ENCODE results near the gene ALCAM.
"Not testable (repeated sequence)": the region's sequence is repeated elsewhere in the genome, so short reads cannot be mapped to it uniquely, and the experiment has no call there.

Gene ALCAM

GRCh38 chr3:105377716-105378115, 11.0 kb downstream of the ALCAM start:
- no peak for DNase-seq (ENCODE audit: low read depth, low spot score)
- TF ChIP-seq YY1 (IDR thresholded peaks at IDR 0.05; ENCODE audit: insufficient read depth, insufficient read length) = no peak
- TF ChIP-seq SUZ12 (IDR thresholded peaks at IDR 0.05; ENCODE audit: extremely low read depth, insufficient read depth, insufficient read length) = no peak
- no peak for TF ChIP-seq ZNF274 (IDR thresholded peaks at IDR 0.05; ENCODE audit: low read depth, low read length)
- Histone ChIP-seq H3K4me1 (ENCODE audit: insufficient read depth, insufficient read length) (no peaks in the 10 kb centered on the region), H3K27me3 (ENCODE audit: insufficient read depth, insufficient read length) (no peaks in the 10 kb centered on the region), H3K9ac (ENCODE audit: insufficient read length, low read depth) (no peak overlapping the region), H3K36me3 (ENCODE audit: insufficient read depth, insufficient read length, low read length) (no peaks in the 10 kb centered on the region), H3K9me3 (ENCODE audit: insufficient read depth, low read length) (no peaks in the 10 kb centered on the region), H3K4me3 (ENCODE audit: insufficient read length, low read depth) (no peak overlapping the region)

GRCh38 chr3:105385179-105385578, 18.5 kb downstream of the ALCAM start:
- Histone ChIP-seq H3K9me3 (ENCODE audit: insufficient read depth, low read length) (no peaks in the 10 kb centered on the region), H3K4me1 (ENCODE audit: insufficient read depth, insufficient read length) (no peaks in the 10 kb centered on the region), H3K36me3 (ENCODE audit: insufficient read depth, insufficient read length, low read length) (no peaks in the 10 kb centered on the region), H3K27me3 (ENCODE audit: insufficient read depth, insufficient read length) (no peaks in the 10 kb centered on the region), H3K4me3 (ENCODE audit: insufficient read length, low read depth) (no peak overlapping the region), H3K9ac (ENCODE audit: insufficient read length, low read depth) (no peak overlapping the region)
- no peak for TF ChIP-seq SUZ12 (IDR thresholded peaks at IDR 0.05; ENCODE audit: extremely low read depth, insufficient read depth, insufficient read length)
- no peak for TF ChIP-seq YY1 (IDR thresholded peaks at IDR 0.05; ENCODE audit: insufficient read depth, insufficient read length)
- no peak for TF ChIP-seq ZNF274 (IDR thresholded peaks at IDR 0.05; ENCODE audit: low read depth, low read length)
- no peak for DNase-seq (ENCODE audit: low read depth, low spot score)

GRCh38 chr3:105385819-105386508, 19.3 kb downstream of the ALCAM start:
- H3K9me3 ChIP-seq (ENCODE audit: insufficient read depth, low read length) = no peaks in the 10 kb centered on the region
- H3K9ac ChIP-seq (ENCODE audit: insufficient read length, low read depth) = no peak overlapping the region
- no peaks in the 10 kb centered on the region for H3K4me1 ChIP-seq (ENCODE audit: insufficient read depth, insufficient read length)
- H3K4me3 ChIP-seq (ENCODE audit: insufficient read length, low read depth) = no peak overlapping the region
- no peak for TF ChIP-seq YY1 (IDR thresholded peaks at IDR 0.05; ENCODE audit: insufficient read depth, insufficient read length)
- no peak for TF ChIP-seq ZNF274 (IDR thresholded peaks at IDR 0.05; ENCODE audit: low read depth, low read length)
- TF ChIP-seq SUZ12 (IDR thresholded peaks at IDR 0.05; ENCODE audit: extremely low read depth, insufficient read depth, insufficient read length) = no peak
- H3K27me3 ChIP-seq (ENCODE audit: insufficient read depth, insufficient read length) = no peaks in the 10 kb centered on the region
- no peaks in the 10 kb centered on the region for H3K36me3 ChIP-seq (ENCODE audit: insufficient read depth, insufficient read length, low read length)
- DNase-seq (ENCODE audit: low read depth, low spot score) = no peak

GRCh38 chr3:105387122-105387751, 20.5 kb downstream of the ALCAM start:
- DNase-seq (ENCODE audit: low read depth, low spot score) = no peak
- Histone ChIP-seq H3K4me3 (ENCODE audit: insufficient read length, low read depth) (no peak overlapping the region), H3K36me3 (ENCODE audit: insufficient read depth, insufficient read length, low read length) (no peaks in the 10 kb centered on the region), H3K9me3 (ENCODE audit: insufficient read depth, low read length) (no peaks in the 10 kb centered on the region), H3K4me1 (ENCODE audit: insufficient read depth, insufficient read length) (no peaks in the 10 kb centered on the region), H3K9ac (ENCODE audit: insufficient read length, low read depth) (no peak overlapping the region), H3K27me3 (ENCODE audit: insufficient read depth, insufficient read length) (no peaks in the 10 kb centered on the region)
- TF ChIP-seq ZNF274 (IDR thresholded peaks at IDR 0.05; ENCODE audit: low read depth, low read length) = no peak
- TF ChIP-seq SUZ12 (IDR thresholded peaks at IDR 0.05; ENCODE audit: extremely low read depth, insufficient read depth, insufficient read length) = no peak
- TF ChIP-seq YY1 (IDR thresholded peaks at IDR 0.05; ENCODE audit: insufficient read depth, insufficient read length) = no peak

- DNase-seq (ENCODE audit: low read depth, low spot score) = no peak
- Histone ChIP-seq H3K27me3 (ENCODE audit: insufficient read depth, insufficient read length) (no peaks in the 10 kb centered on the region), H3K9me3 (ENCODE audit: insufficient read depth, low read length) (no peaks in the 10 kb centered on the region), H3K4me3 (ENCODE audit: insufficient read length, low read depth) (no peak overlapping the region), H3K4me1 (ENCODE audit: insufficient read depth, insufficient read length) (no peaks in the 10 kb centered on the region), H3K9ac (ENCODE audit: insufficient read length, low read depth) (no peak overlapping the region), H3K36me3 (ENCODE audit: insufficient read depth, insufficient read length, low read length) (no peaks in the 10 kb centered on the region)
- no peak for TF ChIP-seq SUZ12 (IDR thresholded peaks at IDR 0.05; ENCODE audit: extremely low read depth, insufficient read depth, insufficient read length)
- no peak for TF ChIP-seq YY1 (IDR thresholded peaks at IDR 0.05; ENCODE audit: insufficient read depth, insufficient read length)
- no peak for TF ChIP-seq ZNF274 (IDR thresholded peaks at IDR 0.05; ENCODE audit: low read depth, low read length)
Observed at GRCh38 chr3:105388176-105388575, 21.5 kb downstream of the ALCAM start.

GRCh38 chr3:105389759-105390158, 23.1 kb downstream of the ALCAM start:
- H3K36me3 ChIP-seq (ENCODE audit: insufficient read depth, insufficient read length, low read length); H3K9ac ChIP-seq (ENCODE audit: insufficient read length, low read depth); DNase-seq (ENCODE audit: low read depth, low spot score); H3K4me1 ChIP-seq (ENCODE audit: insufficient read depth, insufficient read length); H3K4me3 ChIP-seq (ENCODE audit: insufficient read length, low read depth); H3K9me3 ChIP-seq (ENCODE audit: insufficient read depth, low read length); H3K27me3 ChIP-seq (ENCODE audit: insufficient read depth, insufficient read length): not testable (repeated sequence)

GRCh38 chr3:105392598-105392997, 25.9 kb downstream of the ALCAM start:
- not testable (repeated sequence) for H3K4me1 ChIP-seq (ENCODE audit: insufficient read depth, insufficient read length)

More at GRCh38 chr3:105392598-105392997, 25.9 kb downstream of the ALCAM start:
- not testable (repeated sequence) for H3K9ac ChIP-seq (ENCODE audit: insufficient read length, low read depth); H3K4me3 ChIP-seq (ENCODE audit: insufficient read length, low read depth); H3K9me3 ChIP-seq (ENCODE audit: insufficient read depth, low read length); DNase-seq (ENCODE audit: low read depth, low spot score); H3K27me3 ChIP-seq (ENCODE audit: insufficient read depth, insufficient read length); H3K36me3 ChIP-seq (ENCODE audit: insufficient read depth, insufficient read length, low read length)

All from NT2/D1 (cell line).